Panc1 (cell line): Measurements from ENCODE around the gene LMLN. TPM values are rescaled to one million over a fixed set of nuclear protein-coding genes. Genes with fewer than 3 reads are reported as not detected.

ENCODE experiments used
- ATAC-seq: fragments of 200-7000 bp; cut with Tn5 transposase; 2 replicates; pipeline ENCODE4 v1.9.1; 2020; ENCODE audit warnings: mild to moderate bottlenecking, moderate library complexity
- BruUV-seq: library from RNA; stranded (reverse); fragments of 400-500 nt; replicated peaks from 2 replicates; lab custom pipeline; 2021; lab: Mats Ljungman, UMichigan
- CTCF ChIA-PET: fragments of 300-600 bp; sonication (Branson Sonifier 250); formaldehyde crosslinking; loops from one replicate; lab custom pipeline; 2022; ENCODE audit warnings: antibody characterized with exemption; lab: Charles Lee
- POLR2A ChIA-PET: fragments of 300-600 bp; sonication (Branson Sonifier 250); formaldehyde crosslinking; loops from one replicate; lab custom pipeline; 2022; ENCODE audit warnings: antibody characterized with exemption; lab: Charles Lee
- DNase-seq: peaks from one replicate; pipeline ENCODE4 v3.0.0-alpha.2; 2010; ENCODE audit warnings: low read depth, low spot score
- H3K27ac ChIP-seq: 2 replicates; pipeline ENCODE4 v1.5.1; 2011; ENCODE audit warnings: mild to moderate bottlenecking, low read length, inconsistent platforms
- H3K27me3 ChIP-seq: fragments of 200-500 bp; sonication (Bioruptor generic); 2 replicates; pipeline ENCODE4 v1.6.0; 2014; ENCODE audit warnings: low read length, inconsistent platforms; ENCODE audit not compliant: control insufficient read depth, insufficient read depth
- H3K36me3 ChIP-seq: fragments of 200-500 bp; sonication (Bioruptor generic); 2 replicates; pipeline ENCODE4 v1.5.1; 2014; ENCODE audit warnings: inconsistent platforms, mild to moderate bottlenecking, low read length, moderate library complexity; ENCODE audit not compliant: control insufficient read depth, insufficient read depth
- H3K4me1 ChIP-seq: 2 replicates; pipeline ENCODE4 v1.5.1; 2011; ENCODE audit warnings: inconsistent platforms, mild to moderate bottlenecking, low read length, moderate library complexity; ENCODE audit not compliant: control insufficient read depth, insufficient read depth
- H3K4me3 ChIP-seq, 2 experiments: 2 replicates each; pipeline ENCODE4 v1.5.1; 2011 to 2012; ENCODE audit warnings: low read depth in 2 of 2, low read length in 2 of 2, mild to moderate bottlenecking in 2 of 2, inconsistent platforms in 1 of 2, moderate library complexity in 1 of 2
- H3K9me3 ChIP-seq: fragments of 200-500 bp; sonication (Bioruptor generic); 2 replicates; pipeline ENCODE4 v1.5.1; 2014; ENCODE audit warnings: low read depth, mild to moderate bottlenecking, inconsistent platforms, low read length, moderate library complexity; ENCODE audit not compliant: control insufficient read depth, insufficient read depth
- POLR2AphosphoS5 ChIP-seq: IDR thresholded peaks from 2 replicates; pipeline ENCODE4 v1.6.1; 2012; ENCODE audit warnings: mild to moderate bottlenecking, low read depth, low read length, moderate library complexity
- SIN3A ChIP-seq: IDR thresholded peaks from 2 replicates; pipeline ENCODE4 v1.6.1; 2012; ENCODE audit warnings: low read depth, mild to moderate bottlenecking, low read length, moderate library complexity, borderline replicate concordance; ENCODE audit not compliant: insufficient read depth
- TCF7L2 ChIP-seq: IDR thresholded peaks from 2 replicates; pipeline ENCODE4 v1.6.1; 2011; ENCODE audit warnings: mild to moderate bottlenecking, low read depth, low read length, inconsistent platforms
- in situ Hi-C: cut with HindIII; loops from 2 replicates; pipeline ENCODE4 v1.10.0; 2016; ENCODE audit warnings: low sequenced_read_pairs, low pct_unique_long_range_greater_than_20kb
- intact Hi-C: fragments of 100-400 bp; cut with micrococcal nuclease; formaldehyde crosslinking; loops from one replicate; pipeline ENCODE4 v1.10.0; 2022; ENCODE audit not compliant: unreplicated experiment
- total RNA-seq: library from RNA; stranded (reverse); gene quantifications from one replicate; pipeline ENCODE4 v1.2.1, GENCODE V29; 2021; ENCODE audit not compliant: unreplicated experiment
- TF ChIP-seq, protein P1 (sequence below), 2 experiments: IDR thresholded peaks; 2 replicates each; pipeline ENCODE4 v1.6.1; 2011 to 2012; ENCODE audit warnings: low read depth in 2 of 2, control low read depth in 1 of 2, low read length in 1 of 2, mild to moderate bottlenecking in 1 of 2, moderate library complexity in 1 of 2; ENCODE audit not compliant: insufficient read depth in 1 of 2
- TF ChIP-seq, protein P2 (sequence below): fragments of 450-650 bp; IDR thresholded peaks from 2 replicates; pipeline ENCODE4 v1.5.1; 2017; ENCODE audit warnings: mild to moderate bottlenecking

The LMLN gene
- total RNA-seq, 1 experiment from 2014 or later: 21.8 TPM

DNA sequence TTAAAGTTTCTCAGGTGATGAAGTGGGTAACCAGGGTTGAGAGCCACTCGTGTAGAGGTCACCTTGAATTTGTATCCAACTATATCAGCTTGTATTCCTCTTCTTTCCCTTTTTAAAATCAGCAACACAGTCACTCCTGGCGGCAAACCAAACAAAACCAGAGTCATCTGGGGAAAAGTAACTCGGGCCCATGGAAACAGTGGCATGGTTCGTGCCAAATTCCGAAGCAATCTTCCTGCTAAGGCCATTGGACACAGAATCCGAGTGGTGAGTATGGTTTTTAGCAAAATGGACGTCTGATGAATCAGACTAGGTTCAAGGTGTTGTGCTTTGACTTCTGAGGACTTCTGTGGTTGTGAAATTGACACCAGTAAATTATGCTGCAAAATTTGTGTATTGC, 6.1 kb upstream of the LMLN start:
- no TSS peak for BruUV-seq
- POLR2A ChIA-PET: interaction anchor here (0.6 to 1.0 kb wide), 2 partner anchors 22 to 25 kb away, joined by 3 to 4 read pairs; no protein-coding TSS in a partner anchor
- Histone ChIP-seq H3K27me3 (no peaks in the 10 kb centered on the region), H3K4me1 (peaks cover 58% of the 10 kb centered on the region), H3K27ac (peak overlapping the region; percentile 37), H3K4me3 (no peak overlapping the region), H3K9me3 (no peaks in the 10 kb centered on the region), H3K36me3 (peaks cover 18% of the 10 kb centered on the region)
- DNase-seq (no peak), ATAC-seq (no peak)
- intact Hi-C loops (no loop called here), in situ Hi-C loops (no loop called here)
- TF ChIP-seq, protein P1, sequence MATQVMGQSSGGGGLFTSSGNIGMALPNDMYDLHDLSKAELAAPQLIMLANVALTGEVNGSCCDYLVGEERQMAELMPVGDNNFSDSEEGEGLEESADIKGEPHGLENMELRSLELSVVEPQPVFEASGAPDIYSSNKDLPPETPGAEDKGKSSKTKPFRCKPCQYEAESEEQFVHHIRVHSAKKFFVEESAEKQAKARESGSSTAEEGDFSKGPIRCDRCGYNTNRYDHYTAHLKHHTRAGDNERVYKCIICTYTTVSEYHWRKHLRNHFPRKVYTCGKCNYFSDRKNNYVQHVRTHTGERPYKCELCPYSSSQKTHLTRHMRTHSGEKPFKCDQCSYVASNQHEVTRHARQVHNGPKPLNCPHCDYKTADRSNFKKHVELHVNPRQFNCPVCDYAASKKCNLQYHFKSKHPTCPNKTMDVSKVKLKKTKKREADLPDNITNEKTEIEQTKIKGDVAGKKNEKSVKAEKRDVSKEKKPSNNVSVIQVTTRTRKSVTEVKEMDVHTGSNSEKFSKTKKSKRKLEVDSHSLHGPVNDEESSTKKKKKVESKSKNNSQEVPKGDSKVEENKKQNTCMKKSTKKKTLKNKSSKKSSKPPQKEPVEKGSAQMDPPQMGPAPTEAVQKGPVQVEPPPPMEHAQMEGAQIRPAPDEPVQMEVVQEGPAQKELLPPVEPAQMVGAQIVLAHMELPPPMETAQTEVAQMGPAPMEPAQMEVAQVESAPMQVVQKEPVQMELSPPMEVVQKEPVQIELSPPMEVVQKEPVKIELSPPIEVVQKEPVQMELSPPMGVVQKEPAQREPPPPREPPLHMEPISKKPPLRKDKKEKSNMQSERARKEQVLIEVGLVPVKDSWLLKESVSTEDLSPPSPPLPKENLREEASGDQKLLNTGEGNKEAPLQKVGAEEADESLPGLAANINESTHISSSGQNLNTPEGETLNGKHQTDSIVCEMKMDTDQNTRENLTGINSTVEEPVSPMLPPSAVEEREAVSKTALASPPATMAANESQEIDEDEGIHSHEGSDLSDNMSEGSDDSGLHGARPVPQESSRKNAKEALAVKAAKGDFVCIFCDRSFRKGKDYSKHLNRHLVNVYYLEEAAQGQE (IDR thresholded peaks at IDR 0.05; ENCODE audit: insufficient read depth in 1 of 2, low read depth in 2 of 2, low read length in 1 of 2): no peak
- no peak for TF ChIP-seq POLR2AphosphoS5
- no peak for TF ChIP-seq TCF7L2
- CTCF ChIA-PET: interaction anchor here (0.6 kb wide), 1 partner anchor 10 kb away, joined by 5 read pairs; no protein-coding TSS in a partner anchor

DNA sequence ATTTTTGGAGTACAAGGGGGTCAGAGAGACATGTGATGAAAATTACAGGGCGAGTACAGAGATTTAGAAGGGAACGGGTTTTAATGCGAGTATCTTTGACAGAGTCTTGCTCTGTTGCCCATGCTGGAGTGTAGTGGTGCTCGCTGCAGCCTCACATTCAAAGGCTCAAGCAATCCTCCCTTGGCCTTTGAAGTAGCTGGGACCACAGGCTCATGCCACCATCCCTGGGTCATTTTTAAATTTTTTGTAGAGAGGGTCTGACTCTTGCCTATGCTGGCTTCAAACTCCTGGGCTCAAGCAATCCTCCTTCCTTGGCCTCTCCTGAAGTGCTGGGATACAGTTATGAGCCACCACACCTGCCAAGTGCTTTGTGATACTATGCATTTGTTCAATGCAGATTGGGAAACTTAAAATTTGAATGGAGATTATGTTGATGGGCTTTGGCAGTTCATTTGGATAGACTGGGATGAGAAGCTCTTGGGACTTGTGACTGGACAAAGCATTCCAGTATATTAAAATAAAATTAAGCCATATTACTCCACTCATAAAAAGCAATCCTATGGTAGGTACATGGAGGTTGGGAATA, 4.0 kb upstream of the LMLN start:
- peak; percentile 41 for TF ChIP-seq POLR2AphosphoS5
- TF ChIP-seq SIN3A: no peak
- TF ChIP-seq TCF7L2: peak; percentile 35; the same call in 1 of the 2 replicates
- TF ChIP-seq, protein P2, sequence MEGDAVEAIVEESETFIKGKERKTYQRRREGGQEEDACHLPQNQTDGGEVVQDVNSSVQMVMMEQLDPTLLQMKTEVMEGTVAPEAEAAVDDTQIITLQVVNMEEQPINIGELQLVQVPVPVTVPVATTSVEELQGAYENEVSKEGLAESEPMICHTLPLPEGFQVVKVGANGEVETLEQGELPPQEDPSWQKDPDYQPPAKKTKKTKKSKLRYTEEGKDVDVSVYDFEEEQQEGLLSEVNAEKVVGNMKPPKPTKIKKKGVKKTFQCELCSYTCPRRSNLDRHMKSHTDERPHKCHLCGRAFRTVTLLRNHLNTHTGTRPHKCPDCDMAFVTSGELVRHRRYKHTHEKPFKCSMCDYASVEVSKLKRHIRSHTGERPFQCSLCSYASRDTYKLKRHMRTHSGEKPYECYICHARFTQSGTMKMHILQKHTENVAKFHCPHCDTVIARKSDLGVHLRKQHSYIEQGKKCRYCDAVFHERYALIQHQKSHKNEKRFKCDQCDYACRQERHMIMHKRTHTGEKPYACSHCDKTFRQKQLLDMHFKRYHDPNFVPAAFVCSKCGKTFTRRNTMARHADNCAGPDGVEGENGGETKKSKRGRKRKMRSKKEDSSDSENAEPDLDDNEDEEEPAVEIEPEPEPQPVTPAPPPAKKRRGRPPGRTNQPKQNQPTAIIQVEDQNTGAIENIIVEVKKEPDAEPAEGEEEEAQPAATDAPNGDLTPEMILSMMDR: no peak
- H3K27ac ChIP-seq: no peak overlapping the region
- no peaks in the 10 kb centered on the region for H3K27me3 ChIP-seq
- peaks cover 13% of the 10 kb centered on the region for H3K36me3 ChIP-seq
- peaks cover 53% of the 10 kb centered on the region for H3K4me1 ChIP-seq
- H3K9me3 ChIP-seq: no peaks in the 10 kb centered on the region
- ChIA-PET POLR2A (interaction anchor here (0.7 kb wide), 2 partner anchors 241 to 485 kb away, joined by 6 to 8 read pairs; no protein-coding TSS in a partner anchor), CTCF (no interaction called here)
- intact Hi-C loops (no loop called here), in situ Hi-C loops (no loop called here)
- BruUV-seq: no TSS peak
- no peak for ATAC-seq
- no peak for DNase-seq
- H3K4me3 ChIP-seq: no peak overlapping the region

DNA sequence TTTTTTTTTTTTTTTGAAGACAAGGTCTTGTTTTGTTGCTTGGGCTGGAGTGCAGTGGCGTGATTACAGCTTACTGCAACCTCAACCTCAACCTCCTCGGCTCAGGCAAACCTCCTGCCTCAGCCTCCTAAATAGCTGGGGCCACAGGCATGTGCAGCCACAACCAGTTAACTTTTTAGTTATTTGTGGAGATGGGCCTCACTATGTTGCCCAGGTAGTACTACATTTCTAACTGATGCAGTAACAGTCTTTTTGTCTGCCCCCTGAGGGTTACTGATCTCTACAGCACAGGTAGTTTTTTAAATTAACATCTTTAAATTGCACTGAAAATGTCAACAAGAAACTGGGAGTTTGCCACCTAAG, 3.4 kb upstream of the LMLN start:
- Histone ChIP-seq H3K27ac (peak overlapping the region; percentile 99), H3K9me3 (no peaks in the 10 kb centered on the region), H3K36me3 (peaks cover 11% of the 10 kb centered on the region), H3K4me3 (no peak overlapping the region; a peak in 1 of 4 replicates), H3K4me1 (peaks cover 58% of the 10 kb centered on the region), H3K27me3 (no peaks in the 10 kb centered on the region)
- POLR2A ChIA-PET: interaction anchor here (0.7 kb wide), 2 partner anchors 241 to 485 kb away, joined by 6 to 8 read pairs; no protein-coding TSS in a partner anchor
- CTCF ChIA-PET: no interaction called here
- intact Hi-C loops (no loop called here), in situ Hi-C loops (no loop called here)
- BruUV-seq: no TSS peak
- TF ChIP-seq, protein P2: no peak
- TF ChIP-seq TCF7L2 (no peak), POLR2AphosphoS5 (no peak), SIN3A (no peak)
- TF ChIP-seq, protein P1 (IDR thresholded peaks at IDR 0.05; ENCODE audit: insufficient read depth in 1 of 2, low read depth in 2 of 2, low read length in 1 of 2): 0 out of 4 replicates have a peak, but pooled peaks of 1 of the 2 experiments have one; percentile 16
- DNase-seq: no peak
- no peak for ATAC-seq
